ENCODE results near the gene FECH. TPM values are rescaled to one million over a fixed set of nuclear protein-coding genes. Genes with fewer than 3 reads are reported as not detected.

Gene FECH
- total and polyA plus RNA-seq, 9 of the 15 experiments (the other 6 are each of a cell fraction or from before 2014, with no cell fraction given), result 19.8 to 170 (median 56.8) TPM

GRCh38 chr18:57624988-57625387 lies 38.5 kb upstream of the FECH start:
- H3K9me1 ChIP-seq (ENCODE audit: control insufficient read depth, insufficient read depth, low read length), result no peaks in the 10 kb centered on the region
- 65% methylated on average over 4 of the region's 4 CpGs for WGBS (ENCODE audit: insufficient coverage, low coverage, missing lambda C conversion rate)
- no peak for ATAC-seq
- peaks cover 7% of the 10 kb centered on the region; the same call in 2 of the 3 replicates for H3K36me3 ChIP-seq (ENCODE audit: control insufficient read depth, insufficient read depth, low read length)
- no peaks in the 10 kb centered on the region for H4K20me1 ChIP-seq (replicated peaks; ENCODE audit: control insufficient read depth, insufficient read depth, low read length)
- ChIA-PET POLR2A (no interaction called here), CTCF (ENCODE audit: low intra/inter-chr PET ratio) (no interaction called here)
- no peak overlapping the region for H3K4me2 ChIP-seq (ENCODE audit: insufficient read depth, low read length)
- FAIRE-seq, result no peak
- in situ Hi-C loops (cut with MboI) (loop anchor here (10.0 to 25.0 kb wide), 2 partner anchors 237 to 500 kb away; no protein-coding TSS in a partner anchor), intact Hi-C loops (cut with micrococcal nuclease) (no loop called here)
- no peaks in the 10 kb centered on the region for H3K27me3 ChIP-seq (ENCODE audit: control insufficient read depth in 2 of 2, insufficient read depth in 2 of 2, low read length in 2 of 2)
- BruUV-seq (replicated peaks), result no TSS peak
- H3K27ac ChIP-seq (ENCODE audit: extremely low read depth, low read depth, low read length), result no peak overlapping the region
- peaks cover 16% of the 10 kb centered on the region for H3K79me2 ChIP-seq (ENCODE audit: control insufficient read depth, insufficient read depth, low read length)
- H3K4me1 ChIP-seq (replicated peaks in 1 of 2; ENCODE audit: control insufficient read depth in 2 of 2, insufficient read depth in 2 of 2, low read length in 2 of 2), result peaks cover 4 to 16% of the 10 kb centered on the region in 2 experiments; a peak in 4 of 5 replicates
- DNase-seq (ENCODE audit: extremely low read depth in 1 of 4, low spot score in 3 of 4), result peak in 1 of 4 experiments; percentile 18
- no peaks in the 10 kb centered on the region for H3K9me3 ChIP-seq (replicated peaks; ENCODE audit: control insufficient read depth, insufficient read depth, low read depth, low read length)
- H2AFZ ChIP-seq (ENCODE audit: low read depth, low read length), result no peak overlapping the region
- H3K4me3 ChIP-seq, result no peak overlapping the region
- no peak overlapping the region for H3K9ac ChIP-seq (ENCODE audit: insufficient read depth in 1 of 2, low read depth in 2 of 2, low read length in 2 of 2)
- TF ChIP-seq NR3C1 (CRISPR knock-in tag; IDR thresholded peaks at IDR 0.05) (no peak), HNRNPUL1 (IDR thresholded peaks at IDR 0.05; ENCODE audit: low read length) (no peak), JUND (IDR thresholded peaks at IDR 0.05; ENCODE audit: borderline replicate concordance, low read depth, low read length) (no peak), JUND (tag; IDR thresholded peaks at IDR 0.05; ENCODE audit: borderline replicate concordance, low read depth, low read length) (0 out of 3 replicates have a peak, but pooled peaks have one; percentile 10), CREB1 (IDR thresholded peaks at IDR 0.05) (no peak), CREB1 (CRISPR knock-in tag; IDR thresholded peaks at IDR 0.05) (no peak), FOXO4 (CRISPR knock-in tag; IDR thresholded peaks at IDR 0.05) (no peak), TCF7L2 (IDR thresholded peaks at IDR 0.05; ENCODE audit: low read depth, low read length) (no peak), GABPB2 (CRISPR knock-in tag; conservative IDR thresholded peaks at IDR 0.05) (no peak), ATF1 (CRISPR knock-in tag; IDR thresholded peaks at IDR 0.05) (no peak), ATF1 (tag; IDR thresholded peaks at IDR 0.05) (no peak), ATF3 (IDR thresholded peaks at IDR 0.05) (no peak), ATF3 (CRISPR knock-in tag; conservative IDR thresholded peaks at IDR 0.05) (no peak), NFATC3 (IDR thresholded peaks at IDR 0.05) (no peak), PHB2 (IDR thresholded peaks at IDR 0.05; ENCODE audit: low read depth) (no peak), NFYB (IDR thresholded peaks at IDR 0.05; ENCODE audit: extremely low read depth, insufficient read length) (peak; percentile 16), RNF219 (CRISPR knock-in tag; IDR thresholded peaks at IDR 0.05) (no peak)
- TF ChIP-seq, protein P1, sequence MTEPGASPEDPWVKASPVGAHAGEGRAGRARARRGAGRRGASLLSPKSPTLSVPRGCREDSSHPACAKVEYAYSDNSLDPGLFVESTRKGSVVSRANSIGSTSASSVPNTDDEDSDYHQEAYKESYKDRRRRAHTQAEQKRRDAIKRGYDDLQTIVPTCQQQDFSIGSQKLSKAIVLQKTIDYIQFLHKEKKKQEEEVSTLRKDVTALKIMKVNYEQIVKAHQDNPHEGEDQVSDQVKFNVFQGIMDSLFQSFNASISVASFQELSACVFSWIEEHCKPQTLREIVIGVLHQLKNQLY (CRISPR knock-in tag; conservative IDR thresholded peaks at IDR 0.05), result no peak
- TF ChIP-seq, protein P2, sequence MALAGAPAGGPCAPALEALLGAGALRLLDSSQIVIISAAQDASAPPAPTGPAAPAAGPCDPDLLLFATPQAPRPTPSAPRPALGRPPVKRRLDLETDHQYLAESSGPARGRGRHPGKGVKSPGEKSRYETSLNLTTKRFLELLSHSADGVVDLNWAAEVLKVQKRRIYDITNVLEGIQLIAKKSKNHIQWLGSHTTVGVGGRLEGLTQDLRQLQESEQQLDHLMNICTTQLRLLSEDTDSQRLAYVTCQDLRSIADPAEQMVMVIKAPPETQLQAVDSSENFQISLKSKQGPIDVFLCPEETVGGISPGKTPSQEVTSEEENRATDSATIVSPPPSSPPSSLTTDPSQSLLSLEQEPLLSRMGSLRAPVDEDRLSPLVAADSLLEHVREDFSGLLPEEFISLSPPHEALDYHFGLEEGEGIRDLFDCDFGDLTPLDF (CRISPR knock-in tag; IDR thresholded peaks at IDR 0.05), result no peak
